HG03097 (cell line): ENCODE measurements around the gene INSYN2B.

Experiments used
- ATAC-seq: cut with Tn5 transposase; IDR thresholded peaks from one replicate; pipeline ENCODE4 v1.9.1; 2021; ENCODE audit not compliant: unreplicated experiment, low FRiP score

Gene INSYN2B

GRCh38 chr5:169895926-169896325 lies 84.4 kb downstream of the INSYN2B start:
- ATAC-seq, result no peak

DNA sequence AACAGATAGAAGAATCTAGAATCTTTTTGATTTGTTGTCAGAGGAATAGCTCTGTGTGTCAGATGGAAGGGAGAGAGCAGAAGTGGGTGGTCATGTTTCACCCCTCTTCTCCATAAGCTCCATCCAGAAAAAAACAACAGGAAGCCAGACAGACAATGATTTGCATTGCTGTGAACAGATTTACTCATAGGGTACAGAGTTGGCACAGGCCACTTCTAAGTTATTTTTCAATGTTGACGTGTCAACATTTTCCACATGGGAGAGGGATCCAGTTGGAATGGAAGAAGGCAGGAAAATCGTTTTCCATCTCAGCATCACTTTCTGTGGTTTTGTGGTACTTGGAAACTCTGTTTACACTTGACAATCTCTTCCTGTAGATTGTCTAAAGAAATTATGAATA lies 86.7 kb downstream of the INSYN2B start:
- ATAC-seq, result no peak

DNA sequence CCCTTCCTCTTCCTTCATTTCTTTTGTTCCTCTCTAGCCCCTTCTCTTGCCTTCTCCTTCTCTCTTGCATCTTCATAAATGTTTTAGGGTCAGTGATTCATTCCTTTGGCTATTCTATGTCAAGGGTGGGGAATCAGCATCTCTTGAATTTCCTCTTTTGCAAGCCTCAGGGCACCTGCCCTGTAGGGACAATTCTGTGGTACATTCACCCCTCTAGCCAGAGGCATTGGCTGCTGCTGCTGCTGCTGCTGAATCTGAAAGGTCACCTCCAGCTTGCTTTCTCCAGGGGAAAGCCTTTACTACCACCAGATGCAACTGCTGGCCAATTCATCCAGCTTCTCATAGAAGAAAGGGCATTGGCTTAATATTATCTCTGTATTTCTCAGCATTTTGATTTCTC lies 87.3 kb downstream of the INSYN2B start:
- no peak for ATAC-seq

- no peak for ATAC-seq
These were observed 90.7 kb downstream of the INSYN2B start for GRCh38 chr5:169889572-169889971.

- no peak for ATAC-seq
These were observed 93.6 kb downstream of the INSYN2B start for GRCh38 chr5:169886677-169887076.

DNA sequence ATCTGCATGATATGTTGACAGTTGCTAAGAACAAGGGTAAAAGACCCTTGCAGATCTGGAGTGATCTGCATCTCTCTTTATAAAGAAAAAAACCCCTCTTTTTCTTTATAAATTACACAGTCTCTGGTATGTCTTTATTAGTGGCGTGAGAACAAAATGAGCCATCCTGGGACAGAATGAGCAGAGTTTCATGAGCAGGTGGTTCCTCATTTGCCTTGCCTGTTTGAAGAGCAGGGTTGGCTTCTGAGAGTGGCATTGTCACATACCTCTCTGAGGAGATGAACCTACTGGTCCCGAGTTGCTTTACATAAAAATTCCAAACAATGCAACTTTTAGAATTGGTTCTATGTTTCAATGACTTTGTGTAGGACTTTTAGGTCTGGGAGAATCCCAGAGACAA lies 94.3 kb downstream of the INSYN2B start:
- ATAC-seq, result no peak

DNA sequence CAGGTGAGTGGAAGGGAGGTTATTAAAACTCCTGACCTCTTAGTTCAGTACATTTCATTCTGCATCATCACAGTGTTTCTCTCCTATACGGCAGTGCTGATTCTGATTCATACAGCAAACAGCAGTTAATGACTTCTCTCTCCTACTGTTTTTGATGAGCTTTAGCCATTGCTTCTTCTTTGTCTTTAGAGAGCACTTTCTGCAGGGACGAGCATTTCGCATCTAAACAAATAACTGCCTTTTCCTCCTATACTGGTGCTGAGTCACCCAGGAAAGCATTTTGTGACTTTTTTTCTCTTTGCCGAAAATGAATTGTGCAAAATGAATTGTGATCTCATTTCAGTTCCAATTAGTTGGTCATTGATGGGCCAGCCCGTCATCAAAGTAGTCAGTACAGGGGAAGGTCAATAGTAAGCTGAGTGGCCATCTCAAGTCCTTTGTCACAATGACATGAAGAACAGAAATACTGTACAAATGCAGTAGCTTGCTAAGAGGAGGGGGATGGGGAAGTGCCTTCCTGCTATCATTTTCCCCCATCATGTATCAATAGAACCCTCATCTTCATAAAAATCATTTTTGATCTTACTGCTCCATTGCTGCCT lies 98.5 kb downstream of the INSYN2B start:
- ATAC-seq, result no peak

- ATAC-seq, result no peak
These were observed 99.5 kb downstream of the INSYN2B start for GRCh38 chr5:169880785-169881184.

- no peak for ATAC-seq
These were observed 100.2 kb downstream of the INSYN2B start for GRCh38 chr5:169880012-169880663.

- ATAC-seq, result no peak
These were observed 103.9 kb downstream of the INSYN2B start for GRCh38 chr5:169876386-169876785.

DNA sequence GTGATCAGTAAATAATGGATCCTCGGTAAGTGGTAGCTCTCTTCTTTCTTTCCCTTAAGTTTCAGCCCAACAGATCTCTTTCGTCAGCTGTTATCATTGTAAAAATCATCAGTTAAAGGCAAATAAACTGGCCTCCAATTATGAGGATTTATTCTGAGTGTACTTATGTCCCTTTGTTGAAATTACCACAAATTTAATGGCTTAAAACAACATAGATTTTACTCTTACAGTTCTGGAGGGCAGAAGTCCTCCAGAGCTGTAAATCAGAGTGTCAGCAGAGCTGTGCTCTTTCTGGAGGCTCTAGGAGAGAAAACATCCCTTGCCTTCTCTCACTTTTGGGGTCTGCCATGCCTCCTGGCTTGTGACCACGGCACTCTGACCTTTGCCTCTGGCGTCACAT lies 104.6 kb downstream of the INSYN2B start:
- no peak for ATAC-seq

DNA sequence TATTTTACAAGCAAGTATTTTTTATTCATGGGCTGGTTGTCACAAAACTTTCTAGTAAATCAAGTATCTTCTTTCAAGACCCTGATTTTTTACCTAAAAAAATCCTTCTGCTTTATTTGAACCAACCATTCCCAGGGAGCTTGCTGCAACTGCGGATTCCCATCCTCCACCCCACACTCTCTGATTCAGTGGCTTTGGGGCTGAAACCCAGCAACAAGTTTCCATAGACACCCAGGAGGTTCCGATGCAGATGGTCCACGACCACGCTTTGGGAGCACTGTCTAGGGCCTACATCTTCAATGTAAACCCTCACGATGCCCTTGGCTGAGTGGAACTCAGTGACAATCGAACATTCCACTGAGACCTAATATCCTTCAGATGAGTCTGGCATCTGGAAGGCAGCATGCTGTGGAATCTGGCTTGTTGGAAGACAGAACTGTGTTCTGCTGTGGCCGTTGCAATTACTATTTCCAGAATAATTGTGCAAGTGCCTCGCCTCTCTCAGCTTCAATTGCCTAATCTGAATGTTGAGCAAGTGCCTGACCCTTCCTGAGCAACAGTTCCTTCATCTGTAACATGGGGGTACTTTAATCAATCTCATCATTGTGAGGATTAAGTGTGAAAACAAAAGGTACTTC lies 105.1 kb downstream of the INSYN2B start:
- ATAC-seq, result no peak

DNA sequence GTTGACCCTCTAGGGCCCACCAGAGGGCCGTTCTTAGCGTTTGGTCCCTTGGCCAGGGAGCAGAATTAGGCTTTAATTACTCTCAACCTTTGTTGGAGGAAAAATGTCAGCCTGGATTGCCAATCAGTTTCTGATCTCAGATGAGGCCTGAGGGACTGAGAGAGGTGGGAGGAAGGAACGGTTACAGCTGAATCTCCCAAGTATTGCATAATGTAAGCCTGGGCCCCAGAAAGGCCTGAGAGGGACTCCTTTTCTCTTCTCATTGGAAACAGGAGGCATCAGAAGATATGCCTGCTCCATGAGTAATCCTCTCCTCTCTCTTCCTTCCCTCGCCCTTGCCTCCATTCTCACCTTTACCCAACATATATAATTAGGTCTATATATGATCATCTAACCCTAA lies 105.7 kb downstream of the INSYN2B start:
- no peak for ATAC-seq

- ATAC-seq, result no peak
These were observed 106.7 kb downstream of the INSYN2B start for GRCh38 chr5:169873642-169874041.

DNA sequence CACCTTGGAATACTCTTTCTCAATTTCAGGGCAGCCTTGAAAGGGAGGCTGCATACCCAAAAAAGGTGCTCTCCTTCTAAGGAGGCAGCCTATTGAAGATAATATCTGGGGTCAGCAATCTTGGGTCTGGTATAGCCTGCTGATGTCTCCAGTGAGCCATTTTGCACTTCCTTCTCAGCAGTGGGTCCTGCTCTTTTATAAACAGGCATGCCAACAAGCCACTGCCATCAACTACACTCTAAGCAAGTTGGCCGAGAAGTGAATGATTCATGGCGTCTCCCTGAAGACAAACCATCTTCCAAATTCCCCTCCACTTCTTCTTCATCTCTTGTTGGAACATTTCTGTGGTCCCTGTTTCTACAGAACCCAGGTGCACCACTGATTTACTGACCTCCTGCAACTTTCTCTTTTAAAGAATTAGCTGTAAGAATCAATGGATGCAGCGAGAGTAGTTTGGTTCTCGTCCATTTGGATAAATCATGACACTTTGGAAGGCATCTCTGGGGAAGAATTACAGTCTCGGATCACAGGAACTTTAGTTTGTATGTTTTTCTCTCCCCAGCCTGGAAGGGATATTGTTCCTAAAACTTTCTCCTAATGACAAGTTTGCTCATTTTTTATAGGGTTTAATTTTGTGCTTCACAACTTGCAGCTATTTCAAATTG lies 108.3 kb downstream of the INSYN2B start:
- ATAC-seq, result no peak

- no peak for ATAC-seq
These were observed 110.1 kb downstream of the INSYN2B start for GRCh38 chr5:169870211-169870610.

GRCh38 chr5:169869066-169869465 lies 111.2 kb downstream of the INSYN2B start:
- no peak for ATAC-seq

GRCh38 chr5:169867347-169867746 lies 112.9 kb downstream of the INSYN2B start:
- no peak for ATAC-seq

DNA sequence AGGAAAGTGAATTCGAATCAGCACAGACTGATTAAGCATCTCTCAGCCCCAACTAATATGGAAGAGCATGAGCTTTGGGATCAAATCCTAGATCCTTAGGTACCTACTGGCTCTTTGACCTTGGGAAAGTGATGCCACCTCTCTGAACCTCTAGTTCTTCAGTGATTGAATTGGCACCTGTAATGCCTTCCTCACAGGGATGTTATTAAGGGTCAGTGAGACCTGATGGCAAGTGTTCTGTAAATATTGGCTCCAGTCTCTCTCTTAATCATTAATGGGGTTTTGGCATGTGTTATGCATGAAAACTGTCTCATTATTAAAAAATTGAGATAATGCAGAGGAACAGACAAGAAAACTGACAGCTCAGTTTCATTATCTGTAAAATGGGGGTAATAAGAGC lies 115.8 kb downstream of the INSYN2B start:
- ATAC-seq, result no peak

DNA sequence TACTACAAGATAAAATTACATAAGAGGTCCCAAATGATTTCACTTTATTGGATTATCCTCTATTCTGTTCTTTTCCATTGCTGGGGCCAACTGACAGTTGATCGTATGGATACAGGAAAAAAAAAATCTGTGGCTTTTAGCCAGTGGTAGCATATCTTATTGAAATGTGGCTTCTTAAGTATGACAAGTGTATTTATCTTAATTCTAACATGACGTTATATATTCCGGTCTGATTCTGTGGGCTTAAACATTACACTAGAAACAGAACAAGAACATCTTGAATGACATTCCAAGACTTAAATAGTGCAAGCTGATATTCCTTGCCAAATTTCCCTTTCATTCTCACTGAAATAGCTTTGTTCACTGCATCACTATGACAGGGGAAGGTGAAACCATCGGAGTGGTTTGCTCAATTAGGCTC lies 117.9 kb downstream of the INSYN2B start:
- ATAC-seq, result no peak

DNA sequence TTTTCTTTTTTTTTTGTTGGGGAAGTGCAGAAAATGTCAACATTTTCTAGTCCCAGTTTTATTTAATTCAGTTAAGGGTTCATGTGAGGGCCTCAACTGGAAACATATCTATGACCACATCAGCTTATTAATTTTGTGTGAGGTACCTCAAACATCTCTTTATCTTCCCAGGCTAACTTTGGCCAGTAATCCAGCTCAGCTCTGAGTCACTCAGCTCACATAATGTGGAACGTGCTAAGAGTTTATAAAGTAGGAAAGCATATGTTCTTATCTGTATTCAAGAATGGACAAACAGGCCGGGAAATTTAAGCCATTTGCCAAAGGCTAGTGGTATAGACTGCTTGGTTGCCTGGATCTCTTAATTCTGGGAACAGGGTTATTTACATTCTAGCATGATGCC lies 118.4 kb downstream of the INSYN2B start:
- no peak for ATAC-seq

DNA sequence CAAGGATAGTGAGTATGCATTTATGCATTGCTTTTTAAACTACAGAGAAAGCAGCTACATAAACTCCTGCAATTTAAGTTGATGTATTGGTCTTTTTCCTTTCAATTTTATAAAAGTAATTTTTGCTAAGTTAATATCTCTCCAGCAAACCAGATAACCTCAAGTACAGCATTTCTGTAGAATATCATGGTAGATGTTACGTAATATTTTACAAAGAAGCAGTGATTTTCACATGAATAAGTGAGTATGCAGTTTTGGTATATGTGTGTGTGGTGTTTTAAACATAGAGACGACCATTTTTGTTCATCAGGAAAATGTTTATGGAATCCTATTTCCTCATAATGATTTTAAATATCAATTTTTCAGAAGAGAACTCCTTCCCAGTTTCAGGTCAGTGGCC lies 118.9 kb downstream of the INSYN2B start:
- ATAC-seq, result no peak
